Measurements from ENCODE around the gene FAF1.

Gene FAF1

GRCh38 chr1:50983219-50983802 lies 23.2 kb upstream of the FAF1 start:
- no peaks in the 10 kb centered on the region for H3K36me3 ChIP-seq (ENCODE audit: control insufficient read depth, insufficient read depth, low read length)
- no peaks in the 10 kb centered on the region for H3K4me1 ChIP-seq
- no peak overlapping the region for H3K27ac ChIP-seq
- H3K9me3 ChIP-seq (ENCODE audit: control insufficient read depth, low read length) = no peaks in the 10 kb centered on the region
- no peak overlapping the region for H2AFZ ChIP-seq
- no peak overlapping the region for H3K4me2 ChIP-seq (ENCODE audit: low read length)
- no peak for TF ChIP-seq CTCF (IDR thresholded peaks at IDR 0.05)
- no peaks in the 10 kb centered on the region for H3K79me2 ChIP-seq
- H3K9ac ChIP-seq = no peak overlapping the region
- no peak overlapping the region for H3K4me3 ChIP-seq (ENCODE audit: low read depth, low read length)
- no peaks in the 10 kb centered on the region for H3K27me3 ChIP-seq (ENCODE audit: control insufficient read depth, insufficient read depth, low read length)

- no peaks in the 10 kb centered on the region for H3K27me3 ChIP-seq (ENCODE audit: control insufficient read depth, insufficient read depth, low read length)
- no peak overlapping the region for H3K27ac ChIP-seq
Measured at GRCh38 chr1:50982611-50983010, 22.5 kb upstream of the FAF1 start.

GRCh38 chr1:50981741-50982140 lies 21.7 kb upstream of the FAF1 start:
- TF ChIP-seq CTCF (IDR thresholded peaks at IDR 0.05) = no peak
- H3K4me2 ChIP-seq (ENCODE audit: low read length) = no peak overlapping the region
- H2AFZ ChIP-seq = no peak overlapping the region
- peak overlapping the region; percentile 12 for H3K27ac ChIP-seq
- H3K4me3 ChIP-seq (ENCODE audit: low read depth, low read length) = no peak overlapping the region
- H3K9me3 ChIP-seq (ENCODE audit: control insufficient read depth, low read length) = no peaks in the 10 kb centered on the region
- no peaks in the 10 kb centered on the region for H3K36me3 ChIP-seq (ENCODE audit: control insufficient read depth, insufficient read depth, low read length)
- no peaks in the 10 kb centered on the region for H3K79me2 ChIP-seq
- H3K4me1 ChIP-seq = no peaks in the 10 kb centered on the region
- H3K9ac ChIP-seq = no peak overlapping the region
- H3K27me3 ChIP-seq (ENCODE audit: control insufficient read depth, insufficient read depth, low read length) = no peaks in the 10 kb centered on the region

More at GRCh38 chr1:50982611-50983010, 22.5 kb upstream of the FAF1 start:
- Histone ChIP-seq H3K36me3 (ENCODE audit: control insufficient read depth, insufficient read depth, low read length) (no peaks in the 10 kb centered on the region), H3K79me2 (no peaks in the 10 kb centered on the region), H3K4me2 (ENCODE audit: low read length) (no peak overlapping the region), H3K9ac (no peak overlapping the region), H3K4me3 (ENCODE audit: low read depth, low read length) (no peak overlapping the region), H3K9me3 (ENCODE audit: control insufficient read depth, low read length) (no peaks in the 10 kb centered on the region), H2AFZ (no peak overlapping the region), H3K4me1 (no peaks in the 10 kb centered on the region)
- TF ChIP-seq CTCF (IDR thresholded peaks at IDR 0.05) = no peak

- Histone ChIP-seq H3K27me3 (ENCODE audit: control insufficient read depth, insufficient read depth, low read length) (no peaks in the 10 kb centered on the region), H3K36me3 (ENCODE audit: control insufficient read depth, insufficient read depth, low read length) (no peaks in the 10 kb centered on the region), H2AFZ (no peak overlapping the region), H3K27ac (no peak overlapping the region), H3K4me2 (ENCODE audit: low read length) (no peak overlapping the region), H3K4me1 (no peaks in the 10 kb centered on the region), H3K9me3 (ENCODE audit: control insufficient read depth, low read length) (no peaks in the 10 kb centered on the region), H3K4me3 (ENCODE audit: low read depth, low read length) (no peak overlapping the region), H3K79me2 (no peaks in the 10 kb centered on the region), H3K9ac (no peak overlapping the region)
- no peak for TF ChIP-seq CTCF (IDR thresholded peaks at IDR 0.05)
Measured at GRCh38 chr1:50980505-50980904, 20.4 kb upstream of the FAF1 start.

- H3K27ac ChIP-seq = peak overlapping the region; percentile 86
- no peaks in the 10 kb centered on the region for H3K36me3 ChIP-seq (ENCODE audit: control insufficient read depth, insufficient read depth, low read length)
- H2AFZ ChIP-seq = no peak overlapping the region
- no peak for TF ChIP-seq CTCF (IDR thresholded peaks at IDR 0.05)
- no peak overlapping the region for H3K9ac ChIP-seq
- no peak overlapping the region for H3K4me2 ChIP-seq (ENCODE audit: low read length)
- no peak overlapping the region for H3K4me3 ChIP-seq (ENCODE audit: low read depth, low read length)
- no peaks in the 10 kb centered on the region for H3K4me1 ChIP-seq
- no peaks in the 10 kb centered on the region for H3K27me3 ChIP-seq (ENCODE audit: control insufficient read depth, insufficient read depth, low read length)
- H3K9me3 ChIP-seq (ENCODE audit: control insufficient read depth, low read length) = no peaks in the 10 kb centered on the region
- no peaks in the 10 kb centered on the region for H3K79me2 ChIP-seq
Measured at GRCh38 chr1:50979937-50980336, 19.9 kb upstream of the FAF1 start.

All from parathyroid adenoma (tissue), 2 donors.